Muscle of leg (tissue), 16 donors: ENCODE results near the gene ZNF497. TPM values are rescaled to one million over a fixed set of nuclear protein-coding genes. Genes with fewer than 3 reads are reported as not detected.
"Not testable (repeated sequence)": the region's sequence is repeated elsewhere in the genome, so short reads cannot be mapped to it uniquely, and the experiment has no call there.

Experiments
- DNase-seq: peaks from one replicate; pipeline ENCODE4 v3.0.0; 2013
- H3K27ac ChIP-seq: one replicate; pipeline ENCODE4 v1.5.1; 2013; ENCODE audit warnings: mild to moderate bottlenecking, low read length, control low read depth
- H3K27me3 ChIP-seq: one replicate; pipeline ENCODE4 v1.6.1; 2013; ENCODE audit warnings: low read length; ENCODE audit not compliant: control insufficient read depth, insufficient read depth
- H3K36me3 ChIP-seq: one replicate; pipeline ENCODE4 v1.6.1; 2013; ENCODE audit warnings: low read length; ENCODE audit not compliant: control insufficient read depth, insufficient read depth
- H3K4me1 ChIP-seq: one replicate; pipeline ENCODE4 v1.6.1; 2013; ENCODE audit warnings: low read length; ENCODE audit not compliant: control insufficient read depth, insufficient read depth
- H3K4me3 ChIP-seq: one replicate; pipeline ENCODE4 v1.5.1; 2013; ENCODE audit warnings: low read length, control low read depth
- H3K9me3 ChIP-seq: replicated peaks from 2 replicates; pipeline ENCODE4 v1.6.1; 2013; ENCODE audit warnings: low read depth, low read length; ENCODE audit not compliant: control insufficient read depth
- WGBS: methylation state at CpG from one replicate; pipeline ENCODE4 v1.1.5; 2013; ENCODE audit warnings: missing lambda C conversion rate; ENCODE audit not compliant: insufficient coverage; 5-methylcytosine and 5-hydroxymethylcytosine counted together
- long read RNA-seq, 11 donors: transcript quantifications; one replicate each; lab custom pipeline, GENCODE V29; 2026
- polyA plus RNA-seq, 8 donors: library from polyadenylated mRNA; unstranded; fragments of 120-200 nt; gene quantifications; one replicate each; pipeline versions ENCODE4 v1.2.1 to v1.2.3, GENCODE V29; 2013; ENCODE audit warnings: inconsistent platforms in 1 of 8, low replicate concordance in 1 of 8; ENCODE audit not compliant: insufficient read length in 8 of 8, insufficient read depth in 1 of 8
- total RNA-seq: library from RNA; stranded (reverse); fragments of 120-200 nt; gene quantifications from one replicate; pipeline ENCODE4 v1.2.4, GENCODE V29; 2013

Gene ZNF497
- 2.2 TPM for total RNA-seq
- polyA plus RNA-seq = 1 to 10 TPM; 1.8 to 3.2 (median 2.7) TPM
- long read RNA-seq, donor 1 = 0 reads
- long read RNA-seq, donor 2 = 0 reads
- long read RNA-seq, donor 3, partial matches to known transcripts = 0 of 2 reads
- long read RNA-seq, donor 3, other reads (novel, unspliced or antisense) = 0 of 2 reads
- long read RNA-seq, donor 4, partial matches to known transcripts = 0 of 1 reads
- long read RNA-seq, donor 4, other reads (novel, unspliced or antisense) = 0 of 1 reads
- long read RNA-seq, donor 5, partial matches to known transcripts = 0 of 2 reads
- long read RNA-seq, donor 5, other reads (novel, unspliced or antisense) = 0 of 2 reads
- long read RNA-seq, donor 6, partial matches to known transcripts = 0 of 1 reads
- long read RNA-seq, donor 6, other reads (novel, unspliced or antisense) = 0 of 1 reads
- long read RNA-seq, donor 7, partial matches to known transcripts = 0 of 1 reads
- long read RNA-seq, donor 7, other reads (novel, unspliced or antisense) = 0 of 1 reads
- long read RNA-seq, donor 8 = 0 reads
- long read RNA-seq, donor 9 = 0 reads
- long read RNA-seq, donor 10 = 0 reads
- long read RNA-seq, donor 11, partial matches to known transcripts = 0 of 1 reads
- long read RNA-seq, donor 11, other reads (novel, unspliced or antisense) = 0 of 1 reads

GRCh38 chr19:58362272-58362994 is at the start of gene ZNF497:
TSS of gene ZNF497 (minus strand) at chr19:58362751. CDS start at chr19:58357635, 5,116 bp downstream.
- Histone ChIP-seq H3K27me3 (no peaks in the 10 kb centered on the region), H3K4me1 (peaks cover 12% of the 10 kb centered on the region), H3K9me3 (no peaks in the 10 kb centered on the region), H3K36me3 (peaks cover 14% of the 10 kb centered on the region), H3K27ac (peak within 1 kb of the TSS; percentile 98), H3K4me3 (peak within 1 kb of the TSS; percentile 93)
- under 1% methylated on average over 74 of the region's 74 CpGs for WGBS
- DNase-seq = peak; percentile 98

GRCh38 chr19:58409010-58409790 is 46.6 kb upstream of the ZNF497 start:
- no peaks in the 10 kb centered on the region for H3K36me3 ChIP-seq
- no peaks in the 10 kb centered on the region for H3K27me3 ChIP-seq
- H3K27ac ChIP-seq = peak overlapping the region; percentile 92
- H3K4me1 ChIP-seq = peaks cover 25% of the 10 kb centered on the region
- DNase-seq = peak; percentile 45
- H3K9me3 ChIP-seq = no peaks in the 10 kb centered on the region
- peak overlapping the region; percentile 79 for H3K4me3 ChIP-seq
- WGBS = under 1% methylated on average over 32 of the region's 34 CpGs

- H3K4me3 ChIP-seq = peak within 1 kb of the TSS; percentile 79
- peak within 1 kb of the TSS; percentile 92 for H3K27ac ChIP-seq
- no peaks in the 10 kb centered on the region for H3K9me3 ChIP-seq
- H3K36me3 ChIP-seq = no peaks in the 10 kb centered on the region
- WGBS = under 1% methylated on average over 94 of the region's 100 CpGs
- peak; percentile 99 for DNase-seq
- peaks cover 25% of the 10 kb centered on the region for H3K4me1 ChIP-seq
- no peaks in the 10 kb centered on the region for H3K27me3 ChIP-seq
These were observed 45.8 kb upstream of the ZNF497 start, which contains the start of gene ZNF584 for GRCh38 chr19:58408152-58409009. TSS of gene ZNF584 (plus strand) at chr19:58408649. CDS start at chr19:58409148, 499 bp downstream.

GRCh38 chr19:58407658-58408151 is 45.2 kb upstream of the ZNF497 start:
- H3K9me3 ChIP-seq = no peaks in the 10 kb centered on the region
- H3K4me3 ChIP-seq = peak overlapping the region; percentile 79
- DNase-seq = no peak
- no peaks in the 10 kb centered on the region for H3K27me3 ChIP-seq
- WGBS = 10% methylated on average over 22 of the region's 22 CpGs
- peaks cover 25% of the 10 kb centered on the region for H3K4me1 ChIP-seq
- no peaks in the 10 kb centered on the region for H3K36me3 ChIP-seq
- peak overlapping the region; percentile 92 for H3K27ac ChIP-seq

GRCh38 chr19:58406818-58407657 is 44.5 kb upstream of the ZNF497 start:
- Histone ChIP-seq H3K4me3 (peak overlapping the region; percentile 79), H3K27ac (no peak overlapping the region), H3K27me3 (no peaks in the 10 kb centered on the region), H3K4me1 (peaks cover 26% of the 10 kb centered on the region), H3K36me3 (no peaks in the 10 kb centered on the region), H3K9me3 (no peaks in the 10 kb centered on the region)
- peak; percentile 22 for DNase-seq
- WGBS = 63% methylated on average over 9 of the region's 10 CpGs

- H3K4me3 ChIP-seq, DNase-seq, H3K36me3 ChIP-seq, H3K27me3 ChIP-seq, H3K27ac ChIP-seq, H3K9me3 ChIP-seq: not testable (repeated sequence)
- WGBS = 80% methylated on average over 1 of the region's 5 CpGs
- H3K4me1 ChIP-seq = peaks cover 30% of the 10 kb centered on the region
These were observed 41.4 kb upstream of the ZNF497 start for GRCh38 chr19:58403920-58404478.

GRCh38 chr19:58401840-58402421 is 39.4 kb upstream of the ZNF497 start:
- peaks cover 14% of the 10 kb centered on the region for H3K27me3 ChIP-seq
- no peaks in the 10 kb centered on the region for H3K9me3 ChIP-seq
- peaks cover 19% of the 10 kb centered on the region for H3K4me1 ChIP-seq
- H3K27ac ChIP-seq = peak overlapping the region; percentile 88
- no peaks in the 10 kb centered on the region for H3K36me3 ChIP-seq
- 8% methylated on average over 7 of the region's 23 CpGs for WGBS
- peak; percentile 27 for DNase-seq
- peak overlapping the region; percentile 69 for H3K4me3 ChIP-seq
